Smooth muscle cell of the brain vasculature (primary cell): ENCODE measurements around the gene TNFRSF18.
A peak's percentile ranks its signal among the peaks of the same experiment; 100 is the strongest.

Experiments
- DNase-seq: peaks from one replicate; pipeline ENCODE4 v3.0.0-alpha.2; 2012; ENCODE audit warnings: low read depth, low spot score

Gene TNFRSF18

GRCh38 chr1:1166642-1167397, 39.6 kb downstream of the TNFRSF18 start:
- no peak for DNase-seq

GRCh38 chr1:1165900-1166421, 40.4 kb downstream of the TNFRSF18 start:
- DNase-seq: no peak

GRCh38 chr1:1165485-1165884, 40.9 kb downstream of the TNFRSF18 start:
- DNase-seq: no peak

GRCh38 chr1:1164701-1165451, 41.5 kb downstream of the TNFRSF18 start:
- no peak for DNase-seq

GRCh38 chr1:1164361-1164700, 42.1 kb downstream of the TNFRSF18 start:
- DNase-seq: no peak

GRCh38 chr1:1163538-1164070, 42.8 kb downstream of the TNFRSF18 start:
- DNase-seq: no peak

- DNase-seq: no peak
Observed at GRCh38 chr1:1162597-1163537, 43.5 kb downstream of the TNFRSF18 start.

- DNase-seq: no peak
Observed at GRCh38 chr1:1161683-1162079, 44.7 kb downstream of the TNFRSF18 start.

- no peak for DNase-seq
Observed at GRCh38 chr1:1161078-1161682, 45.2 kb downstream of the TNFRSF18 start.

- no peak for DNase-seq
Observed at GRCh38 chr1:1160281-1160930, 46.0 kb downstream of the TNFRSF18 start.

- no peak for DNase-seq
Observed at GRCh38 chr1:1157914-1158710, 48.3 kb downstream of the TNFRSF18 start.

GRCh38 chr1:1157426-1157913, 48.9 kb downstream of the TNFRSF18 start:
- DNase-seq: peak; percentile 10

- no peak for DNase-seq
Observed at GRCh38 chr1:1157033-1157365, 49.4 kb downstream of the TNFRSF18 start.

GRCh38 chr1:1156140-1157032, 50.0 kb downstream of the TNFRSF18 start:
- DNase-seq: no peak

GRCh38 chr1:1155258-1155657, 51.1 kb downstream of the TNFRSF18 start:
- DNase-seq: no peak

GRCh38 chr1:1153874-1154273, 52.5 kb downstream of the TNFRSF18 start:
- DNase-seq: no peak
